DMS153 treated with DMSO at 0.1 percent for 48 hours (cell line): ENCODE data around the gene USPL1.
"Not testable (repeated sequence)": the region's sequence is repeated elsewhere in the genome, so short reads cannot be mapped to it uniquely, and the experiment has no call there.

Experiments
- DNase-seq: peaks from one replicate; lab custom pipeline; 2025; ENCODE audit not compliant: unreplicated experiment; lab: John Stamatoyannopoulos, UW

USPL1 gene

GRCh38 chr13:30617315-30618185, at the start of gene USPL1:
Gene USPL1, plus strand, starts transcription at chr13:30617920. Its CDS starts 3,221 bp downstream, at chr13:30621141.
- DNase-seq = peak; percentile 98

GRCh38 chr13:30569901-30570576, 47.7 kb upstream of the USPL1 start:
- no peak for DNase-seq

GRCh38 chr13:30570691-30571090, 47.0 kb upstream of the USPL1 start:
- DNase-seq = no peak

- DNase-seq = peak; percentile 16
These were observed 44.9 kb upstream of the USPL1 start for GRCh38 chr13:30572859-30573275.

GRCh38 chr13:30576528-30576927, 41.2 kb upstream of the USPL1 start:
- peak; percentile 1 for DNase-seq

- no peak for DNase-seq
These were observed 40.3 kb upstream of the USPL1 start for GRCh38 chr13:30577401-30577852.

- DNase-seq = no peak
These were observed 36.7 kb upstream of the USPL1 start for GRCh38 chr13:30580852-30581502.

GRCh38 chr13:30581582-30581981, 36.1 kb upstream of the USPL1 start:
- no peak for DNase-seq

GRCh38 chr13:30584051-30584731, 33.5 kb upstream of the USPL1 start:
- DNase-seq = no peak

- no peak for DNase-seq
These were observed 31.9 kb upstream of the USPL1 start for GRCh38 chr13:30585748-30586262.

GRCh38 chr13:30587231-30587630, 30.5 kb upstream of the USPL1 start:
- DNase-seq = no peak

GRCh38 chr13:30587739-30588138, 30.0 kb upstream of the USPL1 start:
- DNase-seq = no peak

- no peak for DNase-seq
These were observed 24.7 kb upstream of the USPL1 start for GRCh38 chr13:30593001-30593400.

GRCh38 chr13:30600496-30600895, 17.2 kb upstream of the USPL1 start:
- DNase-seq = no peak

GRCh38 chr13:30601836-30602235, 15.9 kb upstream of the USPL1 start:
- DNase-seq = no peak

GRCh38 chr13:30605052-30605451, 12.7 kb upstream of the USPL1 start:
- DNase-seq = no peak

- DNase-seq = not testable (repeated sequence)
These were observed 10.5 kb upstream of the USPL1 start for GRCh38 chr13:30607186-30607585.

GRCh38 chr13:30607908-30608307, 9.8 kb upstream of the USPL1 start:
- DNase-seq = no peak

GRCh38 chr13:30608364-30608763, 9.4 kb upstream of the USPL1 start:
- no peak for DNase-seq

- DNase-seq = no peak
These were observed 7.4 kb upstream of the USPL1 start for GRCh38 chr13:30610311-30610710.

GRCh38 chr13:30615481-30615865, 2.2 kb upstream of the USPL1 start:
- no peak for DNase-seq
